Measurements from ENCODE around the gene ADAM19. TPM values are rescaled to one million over a fixed set of nuclear protein-coding genes. Genes with fewer than 3 reads are reported as not detected.
A peak's percentile ranks its signal among the peaks of the same experiment; 100 is the strongest.
"Not testable (repeated sequence)": the region's sequence is repeated elsewhere in the genome, so short reads cannot be mapped to it uniquely, and the experiment has no call there.

The ADAM19 gene
- total RNA-seq, 1 donor from 2014 or later = 8.9 TPM

DNA sequence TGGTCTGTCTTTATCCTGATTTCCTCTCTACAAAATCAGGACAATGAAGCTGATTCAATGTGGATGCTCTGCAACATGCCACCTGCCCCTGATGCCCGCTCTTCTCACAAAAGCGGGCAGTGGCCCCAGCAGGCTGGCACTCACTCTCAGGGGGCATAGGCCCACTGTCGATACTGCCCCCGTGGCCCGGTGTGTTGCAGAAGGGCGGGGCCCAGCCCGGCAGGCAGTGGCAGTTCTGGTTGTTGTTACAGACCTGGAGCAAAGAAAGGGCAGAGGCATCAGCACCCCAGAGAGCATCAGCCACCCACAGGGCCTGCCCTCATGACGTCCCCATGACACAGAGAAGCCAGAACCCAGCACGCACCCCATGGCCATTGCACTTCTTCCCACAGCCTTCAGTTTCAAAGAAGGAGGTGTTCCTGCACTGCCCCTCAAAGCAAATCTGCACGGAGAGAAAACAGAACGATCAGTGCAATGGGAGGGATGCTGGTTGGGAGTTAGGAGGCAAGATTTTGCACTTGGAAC, 84.0 kb downstream of the ADAM19 start:
- no peak for DNase-seq (ENCODE audit: low read depth in 2 of 2)

DNA sequence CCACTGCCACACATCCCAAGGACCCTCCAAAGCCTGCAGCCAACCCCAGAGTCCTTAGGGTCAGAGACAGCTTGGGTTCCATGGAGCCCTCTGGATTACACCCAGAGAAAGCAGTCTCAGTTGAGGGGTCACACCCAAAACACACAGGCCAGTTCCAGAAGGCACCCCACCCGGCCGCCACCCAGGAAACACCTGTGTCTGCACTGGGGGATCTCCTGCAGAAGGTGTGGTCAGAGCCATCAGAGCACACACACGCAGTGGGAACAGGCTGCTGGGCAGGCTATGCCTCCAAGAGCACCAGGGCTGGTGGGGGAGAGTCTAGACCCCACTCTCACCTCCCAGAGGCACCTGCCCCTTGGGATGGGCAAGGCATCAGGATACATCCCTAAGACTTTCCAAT, 88.2 kb downstream of the ADAM19 start:
- DNase-seq (ENCODE audit: low read depth in 2 of 2) = no peak

DNA sequence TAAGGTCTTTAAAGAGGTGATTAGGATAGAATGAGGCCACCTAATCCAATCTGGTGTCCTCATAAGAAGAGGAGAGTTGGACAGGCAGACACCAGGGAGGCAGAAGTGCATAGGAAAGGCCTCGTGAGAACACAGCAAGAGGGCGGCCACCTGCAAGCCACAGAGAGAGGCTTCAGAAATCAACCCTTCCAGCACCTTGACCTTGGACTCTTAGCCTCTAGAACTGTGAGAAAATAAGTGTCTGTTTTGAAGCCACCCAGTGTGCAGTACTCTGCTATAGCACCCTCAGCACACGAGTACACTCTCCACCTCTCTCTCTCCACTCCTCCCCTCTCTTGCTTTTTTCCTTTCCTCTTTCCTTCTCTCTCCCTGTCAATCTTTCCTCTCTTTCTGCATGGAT, 88.7 kb downstream of the ADAM19 start:
- no peak for DNase-seq (ENCODE audit: low read depth in 2 of 2)

DNA sequence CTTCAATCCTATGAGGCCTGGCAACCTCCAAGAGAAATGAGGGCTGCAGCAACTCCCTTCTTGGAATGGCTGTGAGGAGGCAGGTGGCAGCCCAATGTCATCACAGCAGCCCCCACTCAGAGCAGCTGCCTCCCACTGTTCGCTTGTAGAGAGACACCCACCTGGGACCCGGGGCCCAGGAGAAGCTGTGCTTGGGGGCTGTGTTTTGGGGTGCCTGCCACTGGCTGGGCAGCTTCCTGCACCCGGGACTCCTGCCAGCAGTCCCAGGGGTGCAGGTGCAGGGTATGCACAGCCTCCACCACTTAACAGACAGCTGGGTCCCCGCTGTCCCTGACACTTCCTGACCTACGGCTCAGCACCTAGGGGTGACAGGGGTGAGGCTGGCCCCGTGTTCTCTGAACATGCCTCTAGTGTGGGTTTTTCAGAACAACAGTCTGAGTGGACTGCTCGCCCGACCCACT, 89.3 kb downstream of the ADAM19 start:
- no peak for DNase-seq (ENCODE audit: low read depth in 2 of 2)

DNA sequence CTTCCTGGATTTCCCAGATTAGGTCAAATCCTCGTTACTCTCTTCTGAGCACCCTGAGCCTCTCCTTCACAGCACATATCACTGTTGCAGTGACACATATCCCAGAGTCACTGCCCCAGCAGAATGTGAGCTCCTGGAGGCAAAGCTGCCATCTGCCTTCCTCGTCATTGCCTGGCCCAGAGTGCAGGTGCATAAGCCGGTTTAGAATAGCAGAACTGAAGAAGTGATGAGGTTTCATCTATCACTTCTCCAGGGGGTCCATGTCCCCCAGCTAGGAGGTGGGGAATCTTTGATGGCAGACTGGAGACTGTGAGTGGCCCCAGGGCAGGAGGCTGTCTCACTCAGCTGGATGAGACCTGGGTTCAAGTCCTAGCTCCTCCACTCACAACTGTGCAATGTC, 89.8 kb downstream of the ADAM19 start:
- DNase-seq (ENCODE audit: low read depth in 2 of 2) = no peak

DNA sequence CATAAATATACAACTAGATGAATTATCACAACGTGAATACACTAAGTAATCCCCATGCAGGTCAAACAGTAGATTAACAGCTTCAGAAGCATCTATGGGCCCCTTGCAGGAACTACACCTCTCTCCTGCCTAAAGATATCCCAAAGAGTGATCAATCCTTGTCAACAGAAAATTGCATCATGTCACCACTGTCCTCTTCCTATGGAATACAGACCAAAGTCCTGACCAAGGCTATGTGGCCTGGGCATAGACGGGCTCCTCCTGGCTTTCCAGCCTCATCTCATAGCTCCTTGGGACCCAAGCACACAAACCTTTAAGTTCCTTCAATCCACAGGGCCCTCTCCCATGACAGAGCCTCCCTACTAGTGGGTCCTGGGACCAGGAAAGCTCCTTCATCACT, 90.2 kb downstream of the ADAM19 start:
- no peak for DNase-seq (ENCODE audit: low read depth in 2 of 2)

DNA sequence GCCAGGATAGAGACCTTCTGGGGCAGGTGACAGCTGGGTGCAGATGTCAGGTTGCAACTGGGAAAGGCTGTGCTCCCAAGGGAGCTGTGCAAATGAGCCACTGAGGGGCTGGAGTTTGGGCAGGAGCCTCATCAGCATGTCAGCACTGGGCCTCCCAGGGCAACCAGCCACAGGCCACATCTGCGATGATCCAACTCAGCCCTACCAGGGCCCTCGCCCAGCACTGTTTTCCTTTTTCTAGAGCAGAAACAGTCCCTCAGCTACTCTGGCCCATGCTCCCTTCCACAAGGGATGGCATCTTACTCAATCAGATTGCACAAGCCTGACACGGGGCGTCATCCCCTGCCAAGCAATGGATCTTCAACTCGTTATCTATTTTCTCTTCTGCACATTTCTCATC, 90.8 kb downstream of the ADAM19 start:
- no peak for DNase-seq (ENCODE audit: low read depth in 2 of 2)

DNA sequence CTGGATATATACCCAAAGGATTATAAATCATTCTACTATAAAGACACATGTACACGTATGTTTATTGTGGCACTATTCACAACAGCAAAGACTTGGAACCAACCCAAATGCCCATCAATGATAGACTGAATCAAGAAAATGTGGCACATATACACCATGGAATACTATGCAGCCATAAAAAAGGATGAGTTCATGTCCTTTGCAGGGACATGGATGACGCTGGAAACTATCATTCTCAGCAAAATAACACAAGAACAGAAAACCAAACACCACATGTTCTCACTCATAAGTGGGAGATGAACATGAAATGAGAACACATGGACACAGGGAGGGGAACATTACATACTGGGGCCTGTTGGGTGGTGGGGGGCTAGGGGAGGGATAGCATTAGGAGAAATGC, 92.9 kb downstream of the ADAM19 start:
- DNase-seq (ENCODE audit: low read depth in 2 of 2) = not testable (repeated sequence)

DNA sequence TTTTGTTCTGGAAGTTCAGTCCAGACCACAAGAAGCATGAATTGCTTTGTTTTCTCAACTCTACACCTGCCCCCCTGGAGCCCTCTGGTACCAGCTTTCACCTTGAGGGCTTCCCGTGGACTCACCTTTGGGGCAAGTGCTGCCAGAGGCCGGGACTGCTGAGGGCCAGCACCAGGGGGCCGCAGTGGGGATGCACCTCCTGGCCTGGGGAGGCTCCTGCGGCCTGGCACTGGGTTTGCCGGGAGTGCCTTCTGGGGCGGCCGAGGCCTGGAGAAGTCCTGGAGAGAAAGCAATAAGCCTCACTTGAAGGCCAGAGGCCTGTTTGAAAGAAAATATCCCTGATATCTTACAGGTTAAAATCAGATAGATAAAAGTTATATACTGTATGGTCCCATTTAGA, 93.9 kb downstream of the ADAM19 start:
- DNase-seq (ENCODE audit: low read depth in 2 of 2) = no peak

DNA sequence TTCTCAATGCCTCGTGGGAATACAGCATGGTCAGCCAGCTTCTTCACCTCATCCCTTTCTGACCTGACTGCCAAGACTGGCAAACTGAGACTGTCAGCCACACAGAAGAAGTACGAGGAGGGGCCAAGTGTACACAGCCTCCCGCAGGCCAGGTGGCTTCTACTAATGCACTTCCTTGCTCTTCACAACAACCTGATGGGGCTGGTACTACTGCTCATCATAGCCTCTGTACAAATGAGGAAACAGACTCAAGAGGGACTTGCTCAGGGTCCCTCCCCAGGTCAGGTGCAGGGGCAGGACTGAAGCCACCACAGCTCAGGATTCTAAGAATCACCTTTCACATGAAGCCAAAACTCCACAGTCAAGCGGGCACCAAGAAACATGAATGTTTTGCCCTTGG, 94.3 kb downstream of the ADAM19 start:
- DNase-seq (ENCODE audit: low read depth in 2 of 2) = no peak

DNA sequence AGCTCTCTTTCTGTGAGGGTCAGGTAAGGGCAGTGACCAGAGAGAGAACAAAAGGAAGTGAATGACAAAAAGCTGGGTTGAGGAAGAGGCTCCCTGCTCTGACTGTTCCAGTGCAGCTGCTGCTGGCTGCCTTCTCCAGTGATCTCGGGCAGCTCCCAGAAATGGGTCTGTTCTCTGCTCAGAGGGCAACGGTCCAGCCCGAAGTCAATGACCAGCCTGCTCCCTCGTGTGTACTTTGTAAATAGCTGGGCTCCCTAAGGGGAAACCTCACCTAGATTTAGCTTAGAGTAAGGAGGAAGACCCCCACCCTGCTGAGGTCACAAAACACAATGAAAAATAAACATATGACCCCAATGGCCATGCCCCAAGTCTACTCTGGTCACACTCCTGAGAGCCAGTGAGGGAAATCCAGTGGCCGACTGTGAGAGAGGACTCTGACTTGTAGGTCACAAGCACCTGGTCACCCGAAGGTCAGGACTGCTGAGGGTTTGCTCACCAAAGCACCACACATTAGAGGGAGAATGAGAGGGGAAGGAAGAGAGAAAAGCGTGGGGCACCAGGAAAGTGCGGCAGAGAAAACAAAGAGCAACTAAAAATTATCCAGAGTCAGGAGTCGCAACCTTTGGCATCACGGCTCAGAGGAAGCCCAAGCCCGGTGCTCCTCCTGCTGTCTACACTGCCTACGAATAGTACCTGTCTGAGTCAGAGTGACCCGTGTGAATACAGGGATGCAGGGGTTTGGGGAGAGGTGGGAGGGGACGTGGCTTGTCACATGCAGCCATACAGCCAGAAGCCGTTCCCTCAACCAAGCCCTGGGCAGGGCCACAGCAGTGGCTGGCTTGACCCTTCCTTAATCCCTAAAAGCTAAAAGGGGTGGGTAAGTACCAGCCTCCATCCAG, 95.7 kb downstream of the ADAM19 start:
- DNase-seq (ENCODE audit: low read depth in 2 of 2) = peak; percentile 13 to 18

DNA sequence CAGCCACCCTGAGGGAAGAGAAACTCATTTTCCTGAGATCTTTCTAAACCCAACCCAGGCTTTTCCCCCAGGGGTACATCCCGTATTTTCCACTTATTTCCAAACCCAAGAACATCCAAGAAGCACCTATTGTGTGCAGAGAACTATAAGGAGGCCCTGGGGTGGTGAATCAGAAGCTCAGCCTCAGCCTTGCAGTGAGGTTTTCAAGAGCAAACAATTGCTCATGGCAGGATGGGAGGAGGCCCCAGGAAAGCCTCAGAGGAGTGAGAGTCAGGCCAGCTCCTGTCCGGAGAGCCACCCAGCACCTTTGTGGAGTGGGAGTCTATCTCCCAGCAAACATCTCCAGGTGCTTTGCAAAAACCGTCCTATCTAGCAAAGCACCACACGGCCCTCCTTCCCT, 96.4 kb downstream of the ADAM19 start:
- DNase-seq (ENCODE audit: low read depth in 2 of 2) = peak in 1 of 2 donors; percentile 43

DNA sequence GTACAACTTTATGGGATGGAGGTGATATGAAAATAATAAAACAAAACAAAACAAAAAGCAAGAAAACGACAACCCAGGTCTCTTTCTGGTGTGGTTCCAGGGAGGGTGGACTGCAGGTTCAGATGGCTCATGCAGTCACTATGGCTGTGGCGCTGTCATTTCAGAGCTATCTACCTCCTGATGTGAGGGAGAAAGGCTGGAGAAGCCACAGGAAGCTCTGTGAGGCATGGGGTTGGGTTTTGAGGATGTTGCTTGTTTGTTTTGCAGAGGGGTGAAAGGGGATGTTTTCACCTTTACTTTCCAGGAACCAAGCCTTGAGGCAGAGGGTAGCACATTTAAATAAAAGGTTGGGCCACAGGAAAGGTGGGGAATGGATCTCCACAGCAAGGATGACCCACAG, 96.8 kb downstream of the ADAM19 start:
- no peak for DNase-seq (ENCODE audit: low read depth in 2 of 2)

DNA sequence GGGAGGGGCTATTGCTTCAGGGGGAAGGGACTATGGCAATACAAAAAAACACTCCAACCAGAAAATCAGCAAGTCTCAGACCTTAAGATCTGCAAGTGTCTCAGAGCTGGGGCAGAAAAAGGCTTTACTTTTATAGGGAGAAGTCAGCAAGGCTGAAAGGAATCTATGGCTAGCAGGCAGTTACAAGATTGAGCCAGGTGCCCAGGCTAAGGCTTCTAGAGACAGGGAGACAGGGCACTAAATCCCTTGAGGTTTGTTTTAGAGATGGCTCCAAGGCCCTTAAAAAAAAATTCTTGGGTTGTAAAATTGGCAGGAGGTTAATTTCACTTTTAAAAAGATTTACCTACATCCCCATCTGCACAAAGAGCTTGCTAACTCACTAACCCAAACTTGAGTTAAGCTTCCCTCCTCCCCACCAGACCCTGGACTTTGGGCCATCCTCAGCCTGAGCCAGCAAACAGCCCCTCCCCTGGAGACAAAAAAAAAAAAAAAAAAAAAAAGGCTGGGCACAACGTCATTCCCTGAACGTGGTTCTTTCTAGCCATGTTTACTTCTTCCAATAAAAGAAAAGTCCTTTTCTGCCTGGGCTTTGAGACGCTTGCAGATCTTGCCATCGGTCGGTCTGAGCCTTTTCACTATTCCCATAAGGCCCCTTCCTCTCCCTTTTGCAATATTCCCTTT, 97.6 kb downstream of the ADAM19 start:
- no peak for DNase-seq (ENCODE audit: low read depth in 2 of 2)

DNA sequence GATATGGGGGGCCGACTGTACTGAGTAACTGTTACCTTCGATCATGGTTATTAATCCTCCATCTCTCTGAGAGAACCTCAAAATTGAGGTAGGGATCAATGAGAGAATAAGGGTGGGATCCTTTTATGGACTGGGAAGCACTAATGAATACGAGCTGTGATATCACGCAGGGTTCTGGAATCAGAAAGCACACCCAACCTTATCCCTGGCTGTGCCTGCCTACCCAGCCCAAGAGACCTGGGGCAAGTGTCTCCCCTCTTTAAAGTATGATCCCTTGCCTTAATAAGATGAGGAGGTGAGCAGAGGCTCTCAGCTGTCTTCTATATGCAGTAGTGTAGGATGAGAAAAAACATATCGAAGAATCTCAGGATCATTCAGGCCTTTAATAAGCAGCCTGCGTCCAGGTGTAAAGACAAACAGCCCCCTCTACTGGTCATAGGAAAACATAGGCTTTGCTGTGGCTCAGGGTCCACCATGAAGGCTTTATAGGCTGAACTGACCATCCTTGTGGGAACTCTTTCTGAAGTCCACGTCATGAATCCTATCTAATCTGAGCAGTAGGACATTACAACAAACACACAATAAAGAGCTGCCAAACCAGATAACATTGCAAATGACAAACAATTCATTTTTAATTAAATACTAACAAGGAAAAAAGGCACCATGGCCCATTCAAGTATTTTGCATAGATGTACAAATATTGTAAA, 98.7 kb downstream of the ADAM19 start:
- DNase-seq (ENCODE audit: low read depth in 2 of 2) = peak; percentile 76 to 77

DNA sequence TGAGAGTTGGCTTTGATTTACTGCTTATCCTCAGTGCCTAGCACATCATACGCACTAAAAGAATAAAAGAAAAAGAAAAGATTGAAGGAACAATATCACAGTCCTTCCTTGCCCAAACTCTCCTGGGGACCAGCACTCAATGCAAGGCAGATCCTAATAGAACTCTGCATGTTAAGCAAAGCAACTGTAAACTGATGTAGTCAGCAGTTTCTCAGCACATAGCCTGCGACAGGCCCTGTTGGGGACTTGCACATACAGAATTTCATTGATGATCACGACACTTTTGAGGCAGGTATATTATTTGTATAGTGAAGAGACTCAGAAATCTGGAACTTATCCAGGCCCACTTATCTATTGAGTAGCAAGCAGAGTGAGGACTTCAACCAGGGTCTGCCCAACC, 100.1 kb downstream of the ADAM19 start:
- DNase-seq (ENCODE audit: low read depth in 2 of 2) = no peak

DNA sequence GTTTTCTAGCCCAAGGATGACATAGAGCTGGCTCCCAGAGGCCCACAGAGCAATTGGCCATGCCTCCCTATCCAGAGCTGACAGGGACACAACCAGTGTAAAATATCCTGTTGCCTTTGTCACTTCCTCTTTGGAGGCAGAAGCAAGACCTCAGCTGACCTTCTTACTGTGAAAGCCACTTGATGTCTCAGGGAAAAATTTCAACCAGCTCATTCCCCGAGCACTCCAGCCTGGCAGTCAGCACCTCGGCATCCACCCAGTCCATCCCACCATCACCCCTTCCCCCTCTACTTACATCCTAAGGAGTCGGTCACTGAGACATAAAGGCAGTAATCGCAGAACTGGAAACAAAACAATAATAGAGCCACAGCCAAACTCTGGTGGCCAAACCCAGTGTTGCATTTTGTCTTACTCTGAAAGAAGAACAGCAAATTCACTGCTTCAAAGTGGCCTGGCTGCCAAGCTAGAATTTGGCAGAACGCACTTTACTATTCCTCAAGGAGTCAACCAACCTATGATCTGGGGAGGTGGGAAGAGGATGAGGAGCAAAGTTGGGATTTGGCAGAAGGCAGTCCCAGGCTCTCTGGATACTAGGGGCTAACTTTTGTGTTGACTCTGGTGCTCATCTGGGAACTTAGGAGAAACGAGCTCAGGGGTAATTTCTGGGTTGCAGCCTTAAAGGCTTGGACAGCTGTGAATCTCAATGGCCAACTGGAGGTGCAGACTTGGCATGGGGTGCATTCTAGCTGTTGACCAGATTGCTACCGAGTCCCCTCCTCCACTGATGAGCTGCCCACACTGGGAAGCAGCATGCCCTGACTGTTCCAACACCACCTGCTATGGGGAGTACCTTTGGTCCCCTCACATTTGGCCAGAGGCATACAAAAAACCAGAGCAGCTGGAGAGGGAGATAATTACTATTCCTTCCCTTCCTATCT, 101.9 kb downstream of the ADAM19 start:
- peak in 1 of 2 donors; percentile 66 for DNase-seq (ENCODE audit: low read depth in 2 of 2)

DNA sequence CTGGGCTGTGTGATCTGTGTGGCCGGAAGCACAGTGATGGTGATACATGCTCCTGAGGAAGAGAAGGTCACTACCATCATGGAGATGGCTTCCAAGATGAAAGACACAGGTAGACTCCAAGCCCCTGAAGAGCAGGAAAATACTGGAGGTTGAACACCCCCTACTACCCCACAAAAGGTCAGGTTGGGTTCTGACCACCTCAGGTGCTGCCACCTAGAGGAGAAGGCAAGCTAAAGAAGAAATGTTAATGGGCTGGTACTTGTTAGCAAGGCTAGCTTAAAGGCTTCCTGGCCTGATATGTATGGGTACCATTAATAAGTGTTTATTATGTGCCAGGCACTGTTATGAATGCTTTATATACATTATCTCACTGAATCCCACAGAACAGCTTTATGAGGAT, 103.9 kb downstream of the ADAM19 start:
- peak; percentile 20 to 47 for DNase-seq (ENCODE audit: low read depth in 2 of 2)

DNA sequence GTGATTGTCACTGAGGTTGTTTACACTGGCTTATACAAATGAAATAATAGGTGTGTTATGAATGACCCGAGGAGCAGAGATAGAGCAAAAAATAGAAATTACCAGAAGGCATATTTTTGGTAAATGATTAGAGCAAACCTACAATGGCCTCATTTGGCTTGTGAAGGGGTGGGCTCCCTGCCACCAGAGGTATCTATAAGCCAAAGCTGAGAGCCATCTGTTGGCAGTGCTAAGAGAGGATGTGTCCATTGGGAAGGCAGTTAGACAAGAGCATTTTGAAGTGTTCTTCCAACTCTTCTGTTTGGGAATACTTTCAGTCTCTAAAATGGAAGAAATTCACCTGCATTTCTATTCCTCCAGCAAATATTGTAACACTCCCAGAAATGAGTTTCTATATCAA, 104.9 kb downstream of the ADAM19 start:
- no peak for DNase-seq (ENCODE audit: low read depth in 2 of 2)

DNA sequence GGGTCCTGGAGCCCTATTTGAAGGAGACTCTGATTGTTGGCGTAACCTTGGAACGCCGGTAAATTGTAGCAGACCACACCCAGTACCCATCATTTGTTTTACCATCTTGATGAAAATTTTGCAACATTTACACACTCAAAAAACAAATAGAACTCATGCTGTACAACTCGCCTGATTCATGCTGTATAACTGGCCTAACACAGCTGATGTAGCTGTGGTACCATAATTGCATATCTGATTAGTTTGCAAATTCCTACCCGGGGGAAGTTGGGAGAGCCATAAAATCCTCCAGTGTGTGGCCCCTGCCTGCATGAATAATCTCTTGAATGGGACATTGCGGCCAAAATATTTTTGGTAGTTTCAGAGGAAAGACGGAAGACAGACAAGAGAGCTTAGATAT, 105.9 kb downstream of the ADAM19 start:
- no peak for DNase-seq (ENCODE audit: low read depth in 2 of 2)

DNA sequence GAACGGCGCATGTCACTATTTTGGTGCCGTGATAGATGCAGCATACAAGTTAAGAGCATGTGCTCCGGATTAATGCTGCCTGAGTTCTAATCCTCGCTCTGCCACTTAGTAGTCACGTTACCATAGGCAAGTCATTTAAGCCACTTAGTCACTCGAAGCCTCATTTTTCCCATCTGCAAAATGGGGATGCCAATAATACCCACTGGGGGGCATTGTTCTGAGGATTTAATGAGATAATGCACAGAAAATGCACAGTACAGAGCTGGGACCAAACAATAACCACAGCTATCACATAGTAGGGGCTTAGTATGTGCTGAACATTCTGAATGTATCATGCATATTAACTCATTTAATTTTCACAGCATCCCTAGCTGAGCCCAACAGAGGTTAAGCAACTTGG, 106.5 kb downstream of the ADAM19 start:
- DNase-seq (ENCODE audit: low read depth in 2 of 2) = no peak

Measured in lung microvascular endothelial cell (primary cell).